A172 (cell line): ENCODE data around the gene GPR137B. TPM values are rescaled to one million over a fixed set of nuclear protein-coding genes. Genes with fewer than 3 reads are reported as not detected.
"Not testable (repeated sequence)": the region's sequence is repeated elsewhere in the genome, so short reads cannot be mapped to it uniquely, and the experiment has no call there.

ENCODE experiments used
- DNase-seq: peaks from one replicate; pipeline ENCODE4 v3.0.0-alpha.2; 2015; ENCODE audit warnings: low spot score
- total RNA-seq: library from RNA; depleted of rRNA; stranded (reverse); fragments of >200 nt; shearing (Covaris generic); gene quantifications from 2 replicates; pipeline ENCODE4 v1.2.3, GENCODE V29; 2014

The GPR137B gene
- total RNA-seq, 1 experiment from 2014 or later = 10.3 TPM

GRCh38 chr1:236159704-236160539 lies 17.6 kb downstream of the GPR137B start:
- no peak for DNase-seq

- DNase-seq = no peak
Measured at GRCh38 chr1:236160540-236161127, 18.3 kb downstream of the GPR137B start.

GRCh38 chr1:236161230-236161629 lies 18.9 kb downstream of the GPR137B start:
- DNase-seq = no peak

DNA sequence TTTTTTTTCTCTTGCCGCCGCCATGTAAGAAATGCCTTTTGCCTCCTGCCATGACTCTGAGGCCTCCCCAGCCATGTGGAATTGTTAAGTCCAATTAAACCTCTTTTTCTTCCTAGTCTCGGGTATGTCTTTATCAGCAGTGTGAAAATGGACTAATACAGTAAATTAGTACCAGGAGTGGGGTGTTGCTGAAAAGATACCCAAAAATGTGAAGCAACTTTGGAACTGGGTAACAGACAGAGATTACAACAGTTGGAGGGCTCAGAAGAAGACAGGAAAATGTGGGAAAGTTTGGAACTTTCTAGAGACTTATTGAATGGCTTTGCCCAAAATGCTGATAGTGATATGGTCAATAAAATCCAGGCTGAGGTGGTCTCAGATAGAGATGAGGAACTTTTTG lies 19.4 kb downstream of the GPR137B start:
- not testable (repeated sequence) for DNase-seq

DNA sequence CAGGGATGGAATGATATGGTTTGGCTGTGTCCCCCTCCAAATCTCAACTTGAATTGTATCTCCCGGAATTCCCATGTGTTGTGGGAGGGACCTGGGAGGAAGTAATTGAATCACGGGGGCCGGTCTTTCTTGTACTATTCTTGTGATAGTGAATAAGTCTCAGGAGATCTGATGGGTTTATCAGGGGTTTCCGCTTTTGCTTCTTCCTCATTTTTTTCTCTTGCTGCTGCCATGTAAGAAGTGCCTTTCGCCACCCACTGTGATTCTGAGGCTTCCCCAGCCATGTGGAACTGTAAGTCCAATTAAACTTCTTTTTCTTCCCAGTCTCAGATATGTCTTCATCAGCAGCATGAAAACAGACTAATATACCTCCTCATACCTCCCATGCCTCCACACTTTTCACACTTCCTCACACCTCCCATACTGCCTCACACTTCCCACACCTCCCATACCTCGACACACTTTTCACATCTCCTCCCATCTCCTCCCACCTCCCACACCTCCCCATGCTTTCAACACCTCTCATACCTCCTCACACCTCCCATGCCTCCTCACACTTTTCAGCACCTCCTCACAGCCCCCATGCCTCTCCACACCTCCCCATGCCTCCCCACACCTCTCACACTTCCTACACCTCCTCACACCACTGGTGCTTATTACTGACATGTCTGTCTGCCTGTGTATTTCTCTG lies 21.3 kb downstream of the GPR137B start:
- no peak for DNase-seq

DNA sequence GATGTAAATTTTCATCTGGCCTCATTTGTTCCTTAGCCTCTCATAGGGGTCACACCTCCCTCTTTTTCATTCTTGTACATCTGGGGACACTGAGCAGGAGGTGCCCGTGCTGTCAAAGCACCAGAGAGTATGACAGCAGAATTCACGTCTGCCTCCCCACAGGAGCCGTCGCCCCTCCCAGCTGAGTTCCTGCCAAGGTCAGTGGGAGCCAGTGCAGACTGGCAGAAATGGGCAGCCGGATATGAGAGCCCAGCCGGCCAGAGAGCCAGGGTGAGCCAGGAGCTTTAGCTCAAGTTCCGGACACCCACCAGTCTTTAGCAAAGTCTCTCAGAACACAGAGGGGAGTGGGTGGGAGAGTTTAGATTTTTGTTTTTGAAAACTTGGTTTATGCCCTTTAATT lies 21.9 kb downstream of the GPR137B start:
- DNase-seq = no peak

GRCh38 chr1:236165238-236165981 lies 23.1 kb downstream of the GPR137B start:
- no peak for DNase-seq

- DNase-seq = no peak
Measured at GRCh38 chr1:236166041-236166440, 23.7 kb downstream of the GPR137B start.

GRCh38 chr1:236167154-236167553 lies 24.8 kb downstream of the GPR137B start:
- DNase-seq = no peak

DNA sequence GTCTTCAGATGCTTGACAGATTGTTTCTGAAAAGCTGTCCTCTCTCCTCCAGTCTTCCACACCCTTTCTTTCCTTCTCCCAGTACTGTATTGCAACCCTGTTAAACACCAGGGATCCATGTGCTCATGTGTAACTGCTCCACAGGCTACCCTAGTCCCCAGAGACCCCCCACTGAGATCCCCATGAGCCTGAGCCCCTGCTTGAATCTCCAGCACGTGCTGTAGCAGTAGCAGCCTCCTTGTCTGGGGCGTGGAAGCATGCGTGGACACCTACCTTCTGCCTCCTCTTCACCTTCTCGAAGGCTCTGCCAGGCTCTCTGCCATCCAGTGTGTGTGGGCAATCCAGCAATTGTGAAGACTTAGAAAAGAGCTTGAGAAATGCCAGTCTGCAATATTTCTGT lies 25.2 kb downstream of the GPR137B start:
- DNase-seq = no peak

DNA sequence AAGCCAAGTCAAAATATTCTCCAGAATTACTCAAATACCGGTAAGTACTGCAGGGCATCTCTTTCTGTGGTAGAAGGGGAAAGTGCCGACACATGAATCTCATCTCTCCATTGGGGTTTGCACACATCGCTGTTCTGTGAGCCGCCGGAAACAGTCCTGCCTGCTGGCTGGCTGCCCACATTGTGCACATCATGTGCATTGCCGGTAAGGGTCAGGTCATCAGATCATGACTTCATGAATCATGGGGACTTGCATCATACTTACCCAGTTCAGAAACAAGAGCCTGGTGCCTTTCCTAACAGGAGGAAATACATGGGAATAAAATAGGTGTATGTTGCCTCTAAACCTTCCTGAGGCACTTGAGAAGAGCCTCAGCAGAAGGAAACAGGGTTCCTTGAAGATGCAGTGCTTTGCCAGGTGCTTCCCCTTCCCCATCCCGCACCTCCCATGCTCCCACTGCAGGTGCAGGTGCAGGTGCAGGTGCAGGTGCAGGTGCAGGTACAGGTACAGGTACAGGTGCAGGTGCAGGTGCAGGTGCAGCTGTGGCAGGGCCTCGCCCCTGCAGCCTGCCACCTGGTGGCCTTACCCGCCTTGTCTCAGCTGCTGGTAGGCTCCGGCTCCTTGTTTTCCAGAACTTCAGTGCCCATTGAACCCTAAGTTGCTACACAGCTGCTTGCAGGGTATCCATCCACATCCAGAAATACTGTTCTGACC lies 26.5 kb downstream of the GPR137B start:
- peak; percentile 31 for DNase-seq

DNA sequence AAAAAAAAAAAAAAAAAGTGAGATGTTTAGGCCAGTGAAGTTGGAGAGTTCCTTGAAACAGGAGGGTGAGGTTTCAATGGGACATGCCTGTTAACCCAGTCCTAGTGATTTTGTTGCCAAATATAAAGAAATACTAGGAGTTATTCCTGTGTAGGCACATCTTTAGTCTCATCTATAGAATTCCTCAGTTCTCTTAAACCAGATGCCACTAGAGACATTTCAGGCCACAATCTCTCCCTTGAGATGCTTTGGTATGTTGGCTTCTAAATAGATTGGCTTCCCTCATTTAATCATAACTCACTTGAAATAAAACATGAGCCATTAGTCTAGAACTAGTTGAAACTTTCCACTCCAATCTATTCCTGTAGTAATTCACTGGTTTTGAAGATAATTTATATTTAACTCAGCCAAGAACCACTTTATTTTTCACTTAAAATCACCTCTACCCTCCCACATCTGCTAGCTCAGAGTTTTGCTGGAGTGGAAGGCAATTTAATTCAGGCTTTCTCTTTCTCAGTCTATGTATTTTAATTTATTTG lies 29.8 kb downstream of the GPR137B start:
- no peak for DNase-seq

GRCh38 chr1:236173174-236173767 lies 30.9 kb downstream of the GPR137B start:
- no peak for DNase-seq

- DNase-seq = no peak
Measured at GRCh38 chr1:236175642-236176336, 33.5 kb downstream of the GPR137B start.

DNA sequence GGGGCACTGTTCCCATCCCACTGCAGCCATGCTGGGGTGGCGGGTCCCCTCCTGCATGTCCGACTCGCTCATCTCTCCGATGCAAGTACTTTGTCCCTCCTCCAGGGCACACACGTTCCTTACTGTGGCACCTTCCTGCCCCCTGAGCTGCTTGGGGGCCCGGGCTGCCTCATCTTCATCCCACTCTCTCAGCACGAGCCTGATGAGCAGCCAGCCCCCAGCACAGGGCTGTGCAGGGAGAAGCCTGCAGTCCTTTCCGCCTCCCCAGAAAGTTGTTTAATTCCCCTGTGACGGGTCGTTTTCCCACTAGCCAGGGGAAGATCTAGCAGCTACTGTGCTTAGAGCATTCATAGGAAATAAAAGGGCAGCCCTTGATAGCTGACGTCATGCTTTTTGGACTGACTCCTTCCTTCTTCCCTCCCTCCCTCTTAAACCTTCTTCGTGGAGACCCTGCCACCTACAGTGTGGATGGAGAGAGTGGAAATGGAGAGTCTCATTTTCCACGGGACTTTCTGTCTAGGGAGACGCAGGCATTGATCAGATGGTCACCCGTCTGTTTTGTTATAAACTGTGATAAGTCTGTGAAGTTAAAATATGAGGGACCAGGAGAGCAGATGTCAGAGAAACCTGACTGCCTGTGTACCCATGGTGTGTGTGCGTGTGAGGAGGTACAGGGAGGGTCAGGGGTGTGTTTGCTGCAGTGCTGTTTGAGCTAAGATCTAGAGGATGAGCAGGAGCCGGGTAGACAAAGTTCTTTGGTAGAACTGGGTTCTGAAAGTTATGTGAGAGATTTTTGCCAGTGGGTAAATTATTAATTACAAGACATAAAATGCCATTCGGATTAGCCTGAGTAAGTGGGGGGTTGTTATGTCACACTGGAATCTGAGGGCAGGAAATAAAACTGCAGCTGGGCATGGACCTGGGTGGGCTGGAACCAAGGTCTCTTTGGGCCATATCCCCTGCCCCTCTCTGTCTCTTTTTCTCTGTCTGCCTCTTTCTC lies 34.3 kb downstream of the GPR137B start:
- no peak for DNase-seq

- DNase-seq = no peak
Measured at GRCh38 chr1:236179634-236180033, 37.3 kb downstream of the GPR137B start.

DNA sequence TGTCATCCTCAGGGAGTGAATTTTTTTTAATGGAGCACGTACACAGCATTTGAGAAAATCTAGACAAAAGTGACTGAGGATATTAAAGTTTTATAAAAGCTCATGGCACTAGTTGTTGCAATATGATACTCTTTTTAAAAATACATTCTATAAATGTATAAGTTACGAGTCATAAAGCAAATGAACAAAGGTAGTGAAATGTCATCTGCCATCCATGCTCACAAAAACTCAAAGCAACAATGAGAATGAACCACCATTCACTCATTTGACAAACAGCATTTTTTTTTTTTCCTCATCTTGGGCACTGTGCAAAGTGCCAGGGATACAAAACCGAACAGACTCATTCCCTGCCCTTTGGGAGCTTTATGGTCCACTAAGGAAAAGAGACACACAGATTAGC lies 38.7 kb downstream of the GPR137B start:
- peak; percentile 42 for DNase-seq

DNA sequence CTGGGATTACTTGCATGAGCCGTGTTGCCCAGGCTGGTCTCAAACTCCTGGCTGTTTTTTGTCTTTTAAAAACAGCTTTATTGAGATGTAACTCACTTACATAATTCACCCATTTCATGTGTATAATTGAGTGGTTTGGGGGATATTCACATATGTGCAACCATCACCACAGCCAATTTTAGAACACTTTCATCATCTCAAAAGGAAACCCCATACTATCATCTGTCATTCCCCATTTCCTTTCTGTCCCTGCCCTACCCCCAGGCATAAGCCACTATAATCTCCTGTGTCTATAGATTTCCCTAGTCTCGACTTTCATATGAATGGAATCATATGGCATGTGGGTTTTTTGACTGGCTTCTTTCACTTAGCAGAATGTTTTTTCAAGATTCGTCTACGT lies 43.3 kb downstream of the GPR137B start:
- no peak for DNase-seq

- DNase-seq = not testable (repeated sequence)
Measured at GRCh38 chr1:236186471-236186870, 44.1 kb downstream of the GPR137B start.
